Hepatocyte (in vitro differentiated cells): ENCODE data around the gene SBF2. TPM values are rescaled to one million over a fixed set of nuclear protein-coding genes. Genes with fewer than 3 reads are reported as not detected.

Experiments used
- DNase-seq: peaks from one replicate; pipeline ENCODE4 v3.0.0-alpha.2; 2016; ENCODE audit warnings: low spot score
- H2AFZ ChIP-seq: fragments of 200-600 bp; sonication (generic); 2 replicates; pipeline ENCODE4 v1.6.0; 2016; ENCODE audit warnings: antibody characterized with exemption, mild to moderate bottlenecking
- H3K27ac ChIP-seq: fragments of 200-600 bp; sonication (generic); 2 replicates; pipeline ENCODE4 v1.5.1; 2016; ENCODE audit warnings: mild to moderate bottlenecking
- H3K27me3 ChIP-seq: fragments of 200-600 bp; sonication (generic); 2 replicates; pipeline ENCODE4 v1.6.1; 2016
- H3K36me3 ChIP-seq: fragments of 200-600 bp; sonication (generic); replicated peaks from 2 replicates; pipeline ENCODE4 v1.5.1; 2016; ENCODE audit warnings: low read depth; ENCODE audit not compliant: insufficient read depth
- H3K4me1 ChIP-seq: fragments of 200-600 bp; sonication (generic); 2 replicates; pipeline ENCODE4 v1.5.1; 2016; ENCODE audit warnings: mild to moderate bottlenecking, moderate library complexity; ENCODE audit not compliant: insufficient read depth
- H3K4me2 ChIP-seq: fragments of 200-600 bp; sonication (generic); 2 replicates; pipeline ENCODE4 v1.6.0; 2016
- H3K4me3 ChIP-seq: fragments of 200-600 bp; sonication (generic); 2 replicates; pipeline ENCODE4 v1.5.1; 2016; ENCODE audit warnings: mild to moderate bottlenecking
- H3K79me2 ChIP-seq: fragments of 200-600 bp; sonication (generic); 2 replicates; pipeline ENCODE4 v1.6.0; 2017; ENCODE audit warnings: mild to moderate bottlenecking
- H3K9me2 ChIP-seq: fragments of 200-600 bp; sonication (generic); replicated peaks from 2 replicates; pipeline ENCODE4 v1.6.0; 2017; ENCODE audit warnings: mild to moderate bottlenecking; ENCODE audit not compliant: insufficient read depth
- H3K9me3 ChIP-seq: fragments of 200-600 bp; sonication (generic); 2 replicates; pipeline ENCODE4 v1.5.1; 2016; ENCODE audit warnings: low read depth, mild to moderate bottlenecking
- H4K20me1 ChIP-seq: fragments of 200-600 bp; sonication (generic); 2 replicates; pipeline ENCODE4 v1.6.0; 2016; ENCODE audit warnings: mild to moderate bottlenecking; ENCODE audit not compliant: insufficient read depth, poor library complexity, severe bottlenecking
- CTCF ChIP-seq: fragments of 200-600 bp; sonication (generic); IDR thresholded peaks from 2 replicates; pipeline ENCODE4 v1.5.1; 2016; ENCODE audit warnings: antibody characterized with exemption, mild to moderate bottlenecking; ENCODE audit not compliant: poor library complexity
- EZH2 ChIP-seq: fragments of 200-600 bp; sonication (generic); IDR thresholded peaks from 2 replicates; pipeline ENCODE4 v1.6.1; 2016; ENCODE audit warnings: antibody characterized with exemption, mild to moderate bottlenecking, borderline replicate concordance
- EZH2phosphoT487 ChIP-seq: fragments of 200-600 bp; sonication (generic); IDR thresholded peaks from one replicate; pipeline ENCODE4 v1.6.1; 2018; ENCODE audit warnings: antibody characterized with exemption, mild to moderate bottlenecking, low read depth, moderate library complexity; ENCODE audit not compliant: unreplicated experiment, severe bottlenecking
- WGBS: methylation state at CpG from one replicate; pipeline ENCODE4 v1.1.6; 2016; ENCODE audit warnings: low lambda C conversion rate; ENCODE audit errors: missing lambda C conversion rate; 5-methylcytosine and 5-hydroxymethylcytosine counted together
- polyA plus RNA-seq: library from polyadenylated mRNA; unstranded; fragments of >200 nt; fragmentation: Nextera tagmentation; extraction: Ambion mirVana; gene quantifications from 2 replicates; pipeline ENCODE4 v1.2.1, GENCODE V29; 2016
- total RNA-seq: library from RNA; depleted of rRNA; stranded (reverse); fragments of >200 nt; gene quantifications from 2 replicates; pipeline ENCODE4 v1.2.3, GENCODE V29; 2014

Gene SBF2
- total and polyA plus RNA-seq, 2 experiments from 2014 or later = 25.7 to 83.2 TPM

GRCh38 chr11:9735236-9735635 is 558.8 kb downstream of the SBF2 start:
- Histone ChIP-seq H4K20me1 (no peaks in the 10 kb centered on the region), H3K36me3 (peaks cover 2% of the 10 kb centered on the region), H3K4me3 (no peak overlapping the region), H3K9me3 (no peaks in the 10 kb centered on the region), H3K4me2 (no peak overlapping the region), H3K9me2 (no peaks in the 10 kb centered on the region), H3K79me2 (peaks cover 5% of the 10 kb centered on the region), H3K27ac (no peak overlapping the region), H3K27me3 (no peaks in the 10 kb centered on the region), H3K4me1 (peaks cover 6% of the 10 kb centered on the region), H2AFZ (no peak overlapping the region)
- DNase-seq = no peak
- no peak for TF ChIP-seq EZH2phosphoT487
- TF ChIP-seq CTCF = no peak
- TF ChIP-seq EZH2 = no peak
- 95% methylated on average over 3 of the region's 3 CpGs for WGBS

- no peaks in the 10 kb centered on the region for H3K4me1 ChIP-seq
- TF ChIP-seq EZH2phosphoT487 = no peak
- no peak for TF ChIP-seq EZH2
- TF ChIP-seq CTCF = no peak
- no peak for DNase-seq
- no peak overlapping the region for H3K4me2 ChIP-seq
- WGBS = 98% methylated on average over 3 of the region's 3 CpGs
- no peak overlapping the region for H3K27ac ChIP-seq
- no peaks in the 10 kb centered on the region for H3K9me2 ChIP-seq
- H3K4me3 ChIP-seq = no peak overlapping the region
- no peak overlapping the region for H2AFZ ChIP-seq
- peaks cover 5% of the 10 kb centered on the region for H3K79me2 ChIP-seq
- no peaks in the 10 kb centered on the region for H3K9me3 ChIP-seq
- no peaks in the 10 kb centered on the region for H3K27me3 ChIP-seq
- no peaks in the 10 kb centered on the region for H4K20me1 ChIP-seq
- peaks cover 2% of the 10 kb centered on the region for H3K36me3 ChIP-seq
These were observed 560.8 kb downstream of the SBF2 start for GRCh38 chr11:9733212-9733611.

- H3K9me2 ChIP-seq = no peaks in the 10 kb centered on the region
- peaks cover 5% of the 10 kb centered on the region for H3K79me2 ChIP-seq
- peaks cover 2% of the 10 kb centered on the region for H3K36me3 ChIP-seq
- H4K20me1 ChIP-seq = no peaks in the 10 kb centered on the region
- WGBS = 95% methylated on average over 11 of the region's 11 CpGs
- no peak overlapping the region for H3K4me2 ChIP-seq
- DNase-seq = no peak
- no peak overlapping the region for H2AFZ ChIP-seq
- H3K27ac ChIP-seq = no peak overlapping the region
- no peak overlapping the region for H3K4me3 ChIP-seq
- H3K4me1 ChIP-seq = no peaks in the 10 kb centered on the region
- no peaks in the 10 kb centered on the region for H3K9me3 ChIP-seq
- no peaks in the 10 kb centered on the region for H3K27me3 ChIP-seq
- TF ChIP-seq EZH2phosphoT487 (no peak), CTCF (no peak), EZH2 (no peak)
These were observed 561.6 kb downstream of the SBF2 start for GRCh38 chr11:9732453-9732852.

- Histone ChIP-seq H3K4me3 (no peak overlapping the region), H2AFZ (no peak overlapping the region), H3K4me1 (no peaks in the 10 kb centered on the region), H3K36me3 (peaks cover 2% of the 10 kb centered on the region), H3K79me2 (peaks cover 3% of the 10 kb centered on the region), H3K27ac (no peak overlapping the region), H3K27me3 (no peaks in the 10 kb centered on the region), H3K4me2 (no peak overlapping the region), H3K9me2 (no peaks in the 10 kb centered on the region), H4K20me1 (no peaks in the 10 kb centered on the region), H3K9me3 (no peaks in the 10 kb centered on the region)
- WGBS = 90% methylated on average over 1 of the region's 1 CpG
- TF ChIP-seq CTCF = no peak
- TF ChIP-seq EZH2phosphoT487 = no peak
- TF ChIP-seq EZH2 = no peak
- no peak for DNase-seq
These were observed 562.8 kb downstream of the SBF2 start for GRCh38 chr11:9731256-9731655.
